ENCODE data around the gene CFAP251.

Gene CFAP251

GRCh38 chr12:121888083-121888477, 30.3 kb upstream of the CFAP251 start:
- no peak for TF ChIP-seq CTCF (IDR thresholded peaks at IDR 0.05)

GRCh38 chr12:121888478-121889273, 29.7 kb upstream of the CFAP251 start, which contains the start of gene PSMD9:
PSMD9 (plus strand) TSS chr12:121888790; CDS start chr12:121888857, 67 bp downstream.
- peak; percentile 55 for TF ChIP-seq CTCF (IDR thresholded peaks at IDR 0.05)

GRCh38 chr12:121889274-121889624, 29.1 kb upstream of the CFAP251 start:
- no peak for TF ChIP-seq CTCF (IDR thresholded peaks at IDR 0.05)

GRCh38 chr12:121892673-121893561, 25.5 kb upstream of the CFAP251 start:
- no peak for TF ChIP-seq CTCF (IDR thresholded peaks at IDR 0.05)

- no peak for TF ChIP-seq CTCF (IDR thresholded peaks at IDR 0.05)
Measured at GRCh38 chr12:121893961-121894460, 24.4 kb upstream of the CFAP251 start.

- peak; percentile 27; the same call in 1 of the 2 replicates for TF ChIP-seq CTCF (IDR thresholded peaks at IDR 0.05)
Measured at GRCh38 chr12:121894633-121895032, 23.8 kb upstream of the CFAP251 start.

- TF ChIP-seq CTCF (IDR thresholded peaks at IDR 0.05), result no peak
Measured at GRCh38 chr12:121898287-121898686, 20.1 kb upstream of the CFAP251 start.

Data from LNCAP (cell line).